GM12891 (cell line): Measurements from ENCODE around the gene NRXN3.

Source experiments
- POLR2A ChIP-seq: IDR thresholded peaks from 2 replicates; pipeline ENCODE4 v1.6.1; 2011; ENCODE audit warnings: low read depth, low read length, control low read depth
- SPI1 ChIP-seq: IDR thresholded peaks from 2 replicates; pipeline ENCODE4 v1.6.1; 2011; ENCODE audit warnings: low read depth, low read length, control low read depth

DNA sequence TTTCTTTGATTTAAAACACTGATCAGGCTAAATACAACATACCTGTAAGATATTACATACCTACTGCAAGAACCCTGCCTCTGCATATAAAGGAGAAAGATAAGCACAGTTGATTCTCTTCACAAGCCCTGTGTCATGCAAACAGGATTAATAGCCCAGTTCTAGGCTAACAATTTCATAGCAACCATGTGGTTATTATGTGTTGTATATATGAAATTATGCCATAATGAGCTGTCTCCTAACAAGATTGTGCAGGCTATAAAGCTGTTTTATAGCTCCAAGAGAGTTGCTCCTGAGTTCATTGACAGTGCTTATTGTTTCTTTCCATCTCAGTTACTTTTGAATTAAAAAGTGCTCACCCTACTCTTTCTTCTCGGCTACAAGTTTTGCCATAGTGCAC lies 1431.9 kb downstream of the NRXN3 start:
- no peak for TF ChIP-seq POLR2A
- no peak for TF ChIP-seq SPI1
